ENCODE measurements around the gene FLYWCH1.
A peak's percentile ranks its signal among the peaks of the same experiment; 100 is the strongest.

Gene FLYWCH1

GRCh38 chr16:2911638-2912329 lies at the start of gene FLYWCH1:
FLYWCH1 (plus strand) TSS chr16:2911931; CDS start chr16:2929686, 17,755 bp downstream.
- peak; percentile 98 for DNase-seq (ENCODE audit: low read depth, low spot score)

GRCh38 chr16:2865651-2866050 lies 46.1 kb upstream of the FLYWCH1 start:
- DNase-seq (ENCODE audit: low read depth, low spot score): no peak

- DNase-seq (ENCODE audit: low read depth, low spot score): no peak
Measured at GRCh38 chr16:2866431-2866830, 45.3 kb upstream of the FLYWCH1 start.

- DNase-seq (ENCODE audit: low read depth, low spot score): no peak
Measured at GRCh38 chr16:2867661-2867986, 44.1 kb upstream of the FLYWCH1 start.

- peak; percentile 95 for DNase-seq (ENCODE audit: low read depth, low spot score)
Measured at GRCh38 chr16:2867987-2868789, 43.5 kb upstream of the FLYWCH1 start.

- no peak for DNase-seq (ENCODE audit: low read depth, low spot score)
Measured at GRCh38 chr16:2871926-2872325, 39.8 kb upstream of the FLYWCH1 start.

- DNase-seq (ENCODE audit: low read depth, low spot score): no peak
Measured at GRCh38 chr16:2874032-2874911, 37.5 kb upstream of the FLYWCH1 start.

GRCh38 chr16:2874912-2875362 lies 36.8 kb upstream of the FLYWCH1 start:
- DNase-seq (ENCODE audit: low read depth, low spot score): peak; percentile 23

- DNase-seq (ENCODE audit: low read depth, low spot score): no peak
Measured at GRCh38 chr16:2879854-2880508, 31.8 kb upstream of the FLYWCH1 start.

- no peak for DNase-seq (ENCODE audit: low read depth, low spot score)
Measured at GRCh38 chr16:2881783-2882649, 29.7 kb upstream of the FLYWCH1 start.

- DNase-seq (ENCODE audit: low read depth, low spot score): peak; percentile 98
Measured at GRCh38 chr16:2882650-2883457, 28.9 kb upstream of the FLYWCH1 start, which contains the start of gene FLYWCH2. FLYWCH2 (plus strand) TSS chr16:2883215; CDS start chr16:2896450, 13,235 bp downstream.

GRCh38 chr16:2883458-2883908 lies 28.2 kb upstream of the FLYWCH1 start:
- DNase-seq (ENCODE audit: low read depth, low spot score): no peak

GRCh38 chr16:2884041-2884451 lies 27.7 kb upstream of the FLYWCH1 start:
- no peak for DNase-seq (ENCODE audit: low read depth, low spot score)

- DNase-seq (ENCODE audit: low read depth, low spot score): no peak
Measured at GRCh38 chr16:2894231-2894630, 17.5 kb upstream of the FLYWCH1 start.

GRCh38 chr16:2895813-2896212 lies 15.9 kb upstream of the FLYWCH1 start:
- no peak for DNase-seq (ENCODE audit: low read depth, low spot score)

GRCh38 chr16:2896480-2897010 lies 15.2 kb upstream of the FLYWCH1 start:
- DNase-seq (ENCODE audit: low read depth, low spot score): no peak

- no peak for DNase-seq (ENCODE audit: low read depth, low spot score)
Measured at GRCh38 chr16:2897110-2897509, 14.6 kb upstream of the FLYWCH1 start.

GRCh38 chr16:2898831-2899563 lies 12.7 kb upstream of the FLYWCH1 start:
- DNase-seq (ENCODE audit: low read depth, low spot score): no peak
